Loucy (cell line): ENCODE results near the gene ZBED5.

Experiments
- CTCF ChIP-seq: fragments of 200-600 bp; sonication (generic); conservative IDR thresholded peaks from 2 replicates; pipeline ENCODE4 v1.5.1; 2014; ENCODE audit warnings: mild to moderate bottlenecking, antibody characterized with exemption, low read length
- EZH2phosphoT487 ChIP-seq: fragments of 200-600 bp; IDR thresholded peaks from 2 replicates; pipeline ENCODE4 v1.6.1; 2018; ENCODE audit warnings: antibody characterized with exemption, mild to moderate bottlenecking, moderate library complexity, borderline replicate concordance

- TF ChIP-seq CTCF (no peak), EZH2phosphoT487 (no peak)
These were observed 28.7 kb downstream of the ZBED5 start for GRCh38 chr11:10829139-10829538.
